Caki2 (cell line): ENCODE results near the gene AZU1. TPM values are rescaled to one million over a fixed set of nuclear protein-coding genes. Genes with fewer than 3 reads are reported as not detected.
A peak's percentile ranks its signal among the peaks of the same experiment; 100 is the strongest.

ENCODE experiments used
- DNase-seq: peaks from one replicate; pipeline ENCODE4 v3.0.0-alpha.2; 2015; ENCODE audit warnings: low read depth
- in situ Hi-C: cut with HindIII; loops from 2 replicates; pipeline ENCODE4 v1.10.0; 2016; ENCODE audit warnings: low sequenced_read_pairs, low pct_unique_long_range_greater_than_20kb, mixed read lengths
- total RNA-seq: library from RNA; depleted of rRNA; stranded (reverse); fragments of >200 nt; shearing (Covaris generic); gene quantifications from 2 replicates; pipeline ENCODE4 v1.2.3, GENCODE V29; 2014; ENCODE audit warnings: low replicate concordance

The AZU1 gene
- total RNA-seq, 1 experiment from 2014 or later = not detected

- DNase-seq = peak; percentile 22
- in situ Hi-C loops = no loop called here
Measured at GRCh38 chr19:861756-862580, 34.3 kb downstream of the AZU1 start.

DNA sequence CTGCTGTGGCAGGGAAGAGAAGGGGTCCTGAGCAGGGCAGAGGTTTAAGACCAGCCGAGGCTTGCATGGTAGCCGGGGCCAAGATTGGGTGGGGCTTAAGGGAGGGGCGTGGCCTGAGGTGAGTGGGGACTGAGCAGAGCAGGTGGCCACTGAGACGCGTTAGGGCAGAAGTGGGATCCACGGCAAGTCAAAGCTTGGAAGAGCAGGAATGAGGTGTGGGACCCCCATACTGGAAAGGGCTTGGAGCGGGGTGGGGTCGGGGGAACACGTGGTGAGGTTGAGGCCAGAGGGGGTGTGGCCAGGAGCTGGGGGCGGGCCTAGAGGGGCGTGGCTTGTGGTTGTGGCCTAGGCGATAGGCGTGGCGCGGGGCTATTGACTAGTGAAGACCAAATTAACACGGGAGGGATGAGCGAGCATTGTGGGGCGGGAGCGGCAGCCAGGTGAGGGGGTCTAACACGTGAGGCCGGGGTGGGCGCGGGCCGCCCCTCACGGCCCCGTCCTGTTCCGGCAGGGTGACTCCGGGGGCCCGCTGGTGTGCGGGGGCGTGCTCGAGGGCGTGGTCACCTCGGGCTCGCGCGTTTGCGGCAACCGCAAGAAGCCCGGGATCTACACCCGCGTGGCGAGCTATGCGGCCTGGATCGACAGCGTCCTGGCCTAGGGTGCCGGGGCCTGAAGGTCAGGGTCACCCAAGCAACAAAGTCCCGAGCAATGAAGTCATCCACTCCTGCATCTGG is 35.1 kb downstream of the AZU1 start:
- DNase-seq = no peak
- in situ Hi-C loops = no loop called here

GRCh38 chr19:863315-863620 is 35.6 kb downstream of the AZU1 start:
- no peak for DNase-seq
- in situ Hi-C loops = no loop called here

DNA sequence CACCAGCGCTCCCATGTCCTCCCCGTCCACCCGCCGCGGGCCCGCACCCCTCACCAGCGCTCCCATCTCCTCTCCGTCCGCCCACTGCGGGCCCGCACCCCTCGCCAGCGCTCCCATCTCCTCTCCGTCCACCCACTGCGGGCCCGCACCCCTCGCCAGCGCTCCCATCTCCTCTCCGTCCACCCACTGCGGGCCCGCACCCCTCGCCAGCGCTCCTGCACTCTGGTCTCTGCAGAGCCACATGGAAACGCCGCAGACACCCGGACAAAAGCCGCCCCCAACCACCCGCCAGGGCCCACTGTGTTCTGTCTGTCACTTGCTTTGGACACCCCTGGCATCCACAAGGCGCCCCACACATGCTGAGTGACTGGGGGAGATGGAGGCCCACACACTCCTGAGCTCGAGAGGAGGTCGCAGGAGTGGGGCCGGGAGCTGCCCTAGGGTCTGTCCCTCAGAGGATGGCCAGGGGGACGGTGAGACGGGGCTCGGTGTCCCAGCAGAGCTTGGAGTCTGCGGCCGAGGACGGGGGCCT is 39.2 kb downstream of the AZU1 start:
- no peak for DNase-seq
- in situ Hi-C loops = no loop called here

- DNase-seq = no peak
- in situ Hi-C loops = no loop called here
Measured at GRCh38 chr19:867301-867793, 39.7 kb downstream of the AZU1 start.

DNA sequence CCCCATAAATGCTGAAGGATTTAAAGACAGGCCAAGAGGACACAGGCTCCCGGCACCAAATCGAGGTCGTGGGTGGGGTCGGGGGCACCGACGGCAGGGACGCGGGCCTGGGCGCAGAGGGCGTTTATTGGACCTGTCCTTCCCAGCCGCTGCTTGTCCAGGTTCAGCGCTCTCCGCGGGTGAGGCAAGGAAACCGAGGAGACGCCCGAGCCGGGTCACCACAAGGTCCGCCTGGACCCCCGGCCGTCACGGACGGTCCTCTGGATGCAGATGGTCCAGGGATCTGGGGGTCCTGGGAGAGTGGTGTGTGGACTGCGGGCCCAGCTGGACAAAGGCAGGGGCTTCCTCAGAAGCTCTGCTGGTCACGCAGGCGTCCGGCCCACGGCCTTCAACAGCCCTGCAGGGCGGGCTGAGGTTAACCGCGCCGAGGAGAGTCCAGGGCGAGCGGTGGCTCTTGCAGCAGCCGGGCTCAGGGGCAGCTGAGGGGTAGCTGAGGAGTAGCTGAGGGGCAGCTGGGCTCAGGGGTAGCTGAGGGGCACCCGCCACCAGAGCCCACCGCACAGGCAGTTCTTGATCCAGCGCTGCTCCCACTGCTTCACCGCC is 40.3 kb downstream of the AZU1 start:
- DNase-seq = no peak
- in situ Hi-C loops = no loop called here

DNA sequence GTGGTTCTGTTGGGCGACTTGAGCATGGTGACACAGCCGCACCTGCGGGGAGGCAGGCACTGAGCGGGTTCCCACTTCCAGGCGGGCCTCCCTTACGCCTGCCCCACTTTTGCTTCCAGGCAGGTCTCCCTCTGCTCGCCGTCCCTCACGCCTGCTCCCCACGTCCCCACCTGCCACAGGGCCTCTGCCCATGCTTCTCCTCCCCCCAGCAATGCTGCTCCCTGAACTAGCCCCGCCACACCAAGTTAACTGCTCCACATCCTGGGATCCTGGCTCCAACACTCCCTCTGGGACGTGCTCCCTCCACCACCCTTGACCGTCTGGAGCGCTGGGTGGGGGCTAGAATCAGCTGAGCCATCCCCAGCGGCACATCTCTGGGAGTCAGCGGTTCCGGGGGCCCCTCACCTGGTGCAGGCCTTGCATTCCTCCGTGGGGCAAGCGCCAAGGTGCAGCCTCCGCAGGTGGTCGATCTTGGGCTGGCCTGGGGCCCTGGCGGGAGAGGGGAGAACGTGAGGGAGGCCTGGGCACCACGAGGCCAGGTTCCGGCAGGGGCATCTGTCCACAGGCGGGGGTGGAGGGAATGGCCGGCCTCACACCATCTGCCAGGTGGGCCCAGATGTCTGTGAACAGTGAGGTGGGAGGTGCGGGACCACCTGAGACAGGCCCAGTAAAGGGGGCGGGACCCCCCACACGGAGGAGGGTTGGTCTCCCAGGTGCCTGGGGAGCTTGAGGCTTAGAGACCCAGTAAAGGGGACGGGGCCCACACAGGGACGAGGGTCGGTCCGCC is 41.0 kb downstream of the AZU1 start:
- in situ Hi-C loops = no loop called here
- DNase-seq = no peak

- in situ Hi-C loops = no loop called here
- DNase-seq = peak; percentile 69
Measured at GRCh38 chr19:869245-870177, 41.9 kb downstream of the AZU1 start.

GRCh38 chr19:870314-870713 is 42.7 kb downstream of the AZU1 start:
- no peak for DNase-seq
- in situ Hi-C loops = no loop called here

GRCh38 chr19:870963-871401 is 43.3 kb downstream of the AZU1 start:
- in situ Hi-C loops = no loop called here
- no peak for DNase-seq

DNA sequence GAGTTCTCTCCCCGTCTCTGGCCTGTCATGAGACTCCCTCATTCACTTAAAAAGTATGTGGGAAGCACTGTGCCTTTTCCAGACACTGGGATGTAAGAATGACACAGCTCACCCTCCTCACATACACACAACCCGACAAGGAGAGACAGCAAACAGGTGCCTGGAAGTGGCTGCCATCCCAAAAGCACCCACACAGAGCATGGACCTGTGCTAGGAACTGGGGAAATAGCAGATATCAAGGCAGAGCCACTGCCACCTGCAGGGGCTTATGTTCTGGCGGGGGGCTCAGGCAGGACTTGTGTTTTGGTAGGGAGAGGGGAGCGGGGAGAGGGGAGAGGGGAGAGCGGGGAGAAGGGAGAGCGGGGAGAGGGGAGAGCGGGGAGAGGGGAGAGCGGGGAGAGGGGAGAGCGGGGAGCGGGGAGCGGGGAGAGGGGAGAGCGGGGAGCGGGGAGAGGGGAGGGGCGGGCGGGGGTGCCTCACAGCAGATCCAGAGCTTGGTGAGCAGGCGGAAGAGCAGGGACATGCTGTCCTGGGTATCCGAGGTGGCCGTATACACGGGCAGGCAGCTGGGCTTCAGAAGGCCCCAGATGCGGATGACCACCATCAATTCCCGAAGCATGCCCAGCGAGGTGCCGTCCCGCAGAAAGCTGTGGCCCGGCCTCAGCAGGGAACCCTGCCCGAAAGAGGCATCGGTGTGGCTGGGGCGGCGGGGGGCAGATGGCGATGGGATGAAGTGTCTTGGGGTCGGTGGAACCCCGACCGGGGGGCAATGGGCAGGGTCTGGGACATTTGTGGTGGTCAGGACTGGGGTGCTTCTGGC is 44.0 kb downstream of the AZU1 start:
- DNase-seq = no peak

DNA sequence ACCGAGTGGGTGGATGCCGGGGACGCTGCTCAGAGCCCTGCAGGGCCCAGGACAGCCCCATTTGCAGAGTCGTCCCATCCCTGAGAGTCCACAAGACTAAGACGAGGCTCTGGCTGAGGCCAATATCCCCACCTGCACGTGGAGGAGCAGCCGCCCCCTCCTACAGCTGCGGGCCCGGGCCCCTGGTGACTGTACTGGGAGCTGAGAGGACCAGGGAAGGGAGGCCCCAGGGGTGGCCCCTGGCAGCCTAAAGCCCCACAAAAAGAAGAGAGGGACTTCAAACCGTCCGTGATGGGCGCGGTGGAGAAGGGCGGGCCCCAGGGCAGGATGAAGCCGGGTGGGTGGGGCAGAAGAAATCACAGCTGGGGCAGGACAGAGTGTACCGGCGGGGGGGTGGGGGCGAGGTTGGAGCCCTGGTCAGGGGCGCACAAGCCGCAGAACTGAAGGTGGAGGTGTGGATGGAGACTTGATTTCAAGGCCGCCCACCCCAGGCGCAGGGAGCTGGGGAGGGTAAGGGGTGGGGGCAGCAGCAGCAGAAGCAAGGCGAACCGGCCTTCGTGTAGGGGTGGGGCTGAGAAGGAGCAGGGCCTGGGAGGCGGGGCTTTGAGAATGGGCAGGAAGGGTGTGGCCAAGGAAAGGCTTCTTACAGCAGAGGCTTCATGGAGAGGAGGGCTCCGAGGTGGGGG is 44.8 kb downstream of the AZU1 start:
- in situ Hi-C loops = no loop called here
- peak; percentile 81 for DNase-seq

More for the DNA sequence above, 44.0 kb downstream of the AZU1 start:
- in situ Hi-C loops = no loop called here

GRCh38 chr19:873084-873483 is 45.4 kb downstream of the AZU1 start:
- DNase-seq = peak; percentile 62
- in situ Hi-C loops = no loop called here

- in situ Hi-C loops = no loop called here
- no peak for DNase-seq
Measured at GRCh38 chr19:873561-874041, 46.0 kb downstream of the AZU1 start.

GRCh38 chr19:875265-875879 is 47.7 kb downstream of the AZU1 start:
- DNase-seq = no peak
- in situ Hi-C loops = no loop called here
